Sciatic nerve (tissue), 2 donors: ENCODE measurements around the gene PRKAG2. TPM values are rescaled to one million over a fixed set of nuclear protein-coding genes. Genes with fewer than 3 reads are reported as not detected.

Experiments
- ATAC-seq: fragments of 200-7000 bp; cut with Tn5 transposase; one replicate; pipeline ENCODE4 v1.9.1; 2020; ENCODE audit warnings: mild to moderate bottlenecking, moderate library complexity
- DNase-seq: peaks from one replicate; pipeline ENCODE4 v3.0.0-alpha.2; 2020; ENCODE audit warnings: low spot score
- intact Hi-C: fragments of 100-400 bp; cut with DNase I; formaldehyde crosslinking; loops from one replicate; pipeline ENCODE4 v1.14.2; 2022
- total RNA-seq: library from RNA; stranded (reverse); fragmentation: NEBNext Ultra II Directional; extraction: Animal tissue kit (Norgen Biotek cat#: 25700); gene quantifications from one replicate; pipeline ENCODE4 v1.2.1, GENCODE V29; 2021
- donor health status: DM: no; HTN: no; CAD: no.
- donor health status: DM: no; HTN: no; CAD: no.

Gene PRKAG2
- total RNA-seq, 1 donor from 2014 or later = 31.5 TPM

- intact Hi-C loops = no loop called here
- ATAC-seq (no peak), DNase-seq (no peak)
Measured at GRCh38 chr7:151506901-151507382, 370.0 kb downstream of the PRKAG2 start.

Other genes with a start within 250 kb of the PRKAG2 start
- not detected for gene GALNTL5, start 79.3 kb upstream of the PRKAG2 start, total RNA-seq
- gene GALNT11, start 148.6 kb upstream of the PRKAG2 start, total RNA-seq = 37.4 TPM